WTC11 (cell line): ENCODE data around the gene PRDM15. TPM values are rescaled to one million over a fixed set of nuclear protein-coding genes. Genes with fewer than 3 reads are reported as not detected.

ENCODE experiments used
- ATAC-seq: fragments of 200-7000 bp; cut with Tn5 transposase; 2 replicates; pipeline ENCODE4 v1.10.0; 2021; ENCODE audit warnings: mild to moderate bottlenecking, moderate library complexity
- CTCF ChIA-PET: fragments of 300-600 bp; sonication (Branson Sonifier 250); formaldehyde crosslinking; loops from one replicate; lab custom pipeline; 2021; ENCODE audit warnings: antibody characterized with exemption; lab: Charles Lee
- POLR2A ChIA-PET: fragments of 350-600 bp; sonication (Branson Sonifier 250); formaldehyde crosslinking; loops from one replicate; lab custom pipeline; 2021; ENCODE audit warnings: antibody characterized with exemption; lab: Charles Lee
- DNase-seq: peaks from one replicate; pipeline ENCODE4 v3.0.0; 2021; ENCODE audit warnings: low spot score
- H3K27ac Mint-ChIP-seq: 2 replicates; pipeline ENCODE4 v1.8.0; 2021; ENCODE audit warnings: mixed read lengths
- H3K27me3 Mint-ChIP-seq: 2 replicates; pipeline ENCODE4 v1.8.0; 2021; ENCODE audit warnings: low read depth, mild to moderate bottlenecking, moderate library complexity, mixed read lengths
- H3K36me3 Mint-ChIP-seq: 2 replicates; pipeline ENCODE4 v1.8.0; 2021; ENCODE audit warnings: mixed read lengths
- H3K4me1 Mint-ChIP-seq: 2 replicates; pipeline ENCODE4 v1.8.0; 2022; ENCODE audit warnings: mixed read lengths
- H3K4me3 Mint-ChIP-seq: 2 replicates; pipeline ENCODE4 v1.8.0; 2021; ENCODE audit warnings: mild to moderate bottlenecking, moderate library complexity, mixed read lengths
- H3K9me3 Mint-ChIP-seq: 2 replicates; pipeline ENCODE4 v1.8.0; 2021; ENCODE audit warnings: mixed read lengths
- ARID4B ChIP-seq: sonication (generic); formaldehyde crosslinking; IDR thresholded peaks from 2 replicates; pipeline ENCODE4 v1.8.0; 2023; ENCODE audit warnings: missing genetic modification reagents, mild to moderate bottlenecking, borderline replicate concordance
- E2F4 ChIP-seq: sonication (generic); formaldehyde crosslinking; IDR thresholded peaks from 2 replicates; pipeline ENCODE4 v1.8.1; 2022; ENCODE audit warnings: low read depth, mild to moderate bottlenecking, moderate library complexity, missing genetic modification reagents, borderline replicate concordance
- ETV6 ChIP-seq: sonication (generic); formaldehyde crosslinking; IDR thresholded peaks from 2 replicates; pipeline ENCODE4 v1.8.1; 2022; ENCODE audit warnings: mild to moderate bottlenecking, missing genetic modification reagents
- FOXJ3 ChIP-seq: sonication (generic); formaldehyde crosslinking; IDR thresholded peaks from 2 replicates; pipeline ENCODE4 v1.9.0; 2021; ENCODE audit warnings: missing genetic modification reagents, mild to moderate bottlenecking, borderline replicate concordance
- FOXK1 ChIP-seq: sonication (generic); formaldehyde crosslinking; IDR thresholded peaks from 2 replicates; pipeline ENCODE4 v1.8.0; 2022; ENCODE audit warnings: mild to moderate bottlenecking, moderate library complexity, missing genetic modification reagents
- GABPB1 ChIP-seq: sonication (generic); formaldehyde crosslinking; IDR thresholded peaks from 2 replicates; pipeline ENCODE4 v1.8.1; 2023; ENCODE audit warnings: mild to moderate bottlenecking, missing genetic modification reagents
- HMGA2 ChIP-seq: fragments of 250-450 bp; sonication (Bioruptor Pico); IDR thresholded peaks from 2 replicates; pipeline ENCODE4 v1.4.0; 2021; ENCODE audit warnings: mild to moderate bottlenecking, moderate library complexity
- KAT7 ChIP-seq: sonication (generic); formaldehyde crosslinking; IDR thresholded peaks from 2 replicates; pipeline ENCODE4 v1.8.1; 2023; ENCODE audit warnings: missing genetic modification reagents, mild to moderate bottlenecking, borderline replicate concordance
- NFATC4 ChIP-seq: fragments of 250-450 bp; sonication (Bioruptor Pico); IDR thresholded peaks from 2 replicates; pipeline ENCODE4 v1.9.0; 2021; ENCODE audit warnings: mild to moderate bottlenecking
- NR2C2 ChIP-seq: sonication (generic); formaldehyde crosslinking; IDR thresholded peaks from 2 replicates; pipeline ENCODE4 v1.8.0; 2022; ENCODE audit warnings: mild to moderate bottlenecking, missing genetic modification reagents
- OVOL2 ChIP-seq: fragments of 250-450 bp; sonication (Bioruptor Pico); IDR thresholded peaks from 2 replicates; pipeline ENCODE4 v1.9.0; 2021; ENCODE audit warnings: mild to moderate bottlenecking, borderline replicate concordance
- TCF7 ChIP-seq: sonication (generic); formaldehyde crosslinking; IDR thresholded peaks from 2 replicates; pipeline ENCODE4 v1.8.0; 2022; ENCODE audit warnings: mild to moderate bottlenecking, low read depth, missing genetic modification reagents, moderate library complexity
- ZNF121 ChIP-seq: sonication (generic); formaldehyde crosslinking; IDR thresholded peaks from 2 replicates; pipeline ENCODE4 v1.8.0; 2023; ENCODE audit warnings: missing genetic modification reagents
- ZNF263 ChIP-seq: sonication (generic); formaldehyde crosslinking; IDR thresholded peaks from 2 replicates; pipeline ENCODE4 v1.8.1; 2022; ENCODE audit warnings: low read depth, mild to moderate bottlenecking, moderate library complexity, missing genetic modification reagents
- total RNA-seq: library from RNA; stranded (reverse); gene quantifications from 3 replicates; pipeline ENCODE4 v1.2.3, GENCODE V29; 2021
- TF ChIP-seq, protein P1 (sequence below): sonication (generic); formaldehyde crosslinking; IDR thresholded peaks from 2 replicates; pipeline ENCODE4 v1.8.0; 2023; ENCODE audit warnings: mild to moderate bottlenecking, missing genetic modification reagents
- TF ChIP-seq, protein P2 (sequence below): sonication (generic); formaldehyde crosslinking; IDR thresholded peaks from 2 replicates; pipeline ENCODE4 v1.8.1; 2023; ENCODE audit warnings: mild to moderate bottlenecking, missing genetic modification reagents, moderate library complexity
- TF ChIP-seq, protein P3 (sequence below): fragments of 250-450 bp; sonication (Bioruptor Pico); IDR thresholded peaks from 2 replicates; pipeline ENCODE4 v1.9.0; 2021; ENCODE audit warnings: moderate library complexity, mild to moderate bottlenecking, inconsistent platforms, borderline replicate concordance
- TF ChIP-seq, protein P4 (sequence below): sonication (generic); formaldehyde crosslinking; conservative IDR thresholded peaks from 2 replicates; pipeline ENCODE4 v1.8.1; 2022; ENCODE audit warnings: mild to moderate bottlenecking, missing genetic modification reagents
- TF ChIP-seq, protein P5 (sequence below): sonication (generic); formaldehyde crosslinking; IDR thresholded peaks from 2 replicates; pipeline ENCODE4 v1.8.1; 2022; ENCODE audit warnings: mild to moderate bottlenecking, moderate library complexity, missing genetic modification reagents
- TF ChIP-seq, protein P6 (sequence below): fragments of 200-600 bp; IDR thresholded peaks from 2 replicates; pipeline ENCODE4 v1.8.0; 2022; ENCODE audit warnings: antibody characterized with exemption

The PRDM15 gene
- total RNA-seq, 1 experiment from 2014 or later = 12.9 TPM

DNA sequence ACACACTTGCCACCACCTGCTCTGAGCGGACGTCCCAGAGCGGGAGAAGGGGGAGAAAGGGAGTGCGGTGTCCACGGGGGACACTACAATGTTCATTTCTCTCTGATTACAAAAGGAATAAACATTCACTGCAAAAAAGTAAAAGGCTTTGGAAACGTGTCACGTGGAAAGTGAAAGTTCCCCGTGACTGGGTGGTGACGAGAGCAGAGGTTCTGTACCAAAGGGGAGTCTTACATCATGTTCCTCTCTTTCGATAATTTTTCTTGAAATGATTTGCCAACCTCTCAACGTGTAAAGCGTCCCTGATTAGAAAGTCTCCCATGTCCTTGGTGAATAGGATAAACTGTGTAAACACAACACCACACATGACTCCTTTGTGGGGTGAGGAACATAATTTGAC, 22.0 kb upstream of the PRDM15 start:
- ATAC-seq (no peak), DNase-seq (no peak)
- Mint-ChIP-seq H3K27me3 (no peaks in the 10 kb centered on the region), H3K9me3 (no peaks in the 10 kb centered on the region), H3K4me1 (peaks cover 35% of the 10 kb centered on the region), H3K4me3 (no peak overlapping the region), H3K36me3 (peaks cover 7% of the 10 kb centered on the region), H3K27ac (0 out of 2 replicates have a peak overlapping the region, but pooled peaks have one; percentile 3)
- POLR2A ChIA-PET = no interaction called here
- CTCF ChIA-PET = no interaction called here
- no peak for TF ChIP-seq E2F4 (CRISPR knock-in tag)
- TF ChIP-seq, protein P1, sequence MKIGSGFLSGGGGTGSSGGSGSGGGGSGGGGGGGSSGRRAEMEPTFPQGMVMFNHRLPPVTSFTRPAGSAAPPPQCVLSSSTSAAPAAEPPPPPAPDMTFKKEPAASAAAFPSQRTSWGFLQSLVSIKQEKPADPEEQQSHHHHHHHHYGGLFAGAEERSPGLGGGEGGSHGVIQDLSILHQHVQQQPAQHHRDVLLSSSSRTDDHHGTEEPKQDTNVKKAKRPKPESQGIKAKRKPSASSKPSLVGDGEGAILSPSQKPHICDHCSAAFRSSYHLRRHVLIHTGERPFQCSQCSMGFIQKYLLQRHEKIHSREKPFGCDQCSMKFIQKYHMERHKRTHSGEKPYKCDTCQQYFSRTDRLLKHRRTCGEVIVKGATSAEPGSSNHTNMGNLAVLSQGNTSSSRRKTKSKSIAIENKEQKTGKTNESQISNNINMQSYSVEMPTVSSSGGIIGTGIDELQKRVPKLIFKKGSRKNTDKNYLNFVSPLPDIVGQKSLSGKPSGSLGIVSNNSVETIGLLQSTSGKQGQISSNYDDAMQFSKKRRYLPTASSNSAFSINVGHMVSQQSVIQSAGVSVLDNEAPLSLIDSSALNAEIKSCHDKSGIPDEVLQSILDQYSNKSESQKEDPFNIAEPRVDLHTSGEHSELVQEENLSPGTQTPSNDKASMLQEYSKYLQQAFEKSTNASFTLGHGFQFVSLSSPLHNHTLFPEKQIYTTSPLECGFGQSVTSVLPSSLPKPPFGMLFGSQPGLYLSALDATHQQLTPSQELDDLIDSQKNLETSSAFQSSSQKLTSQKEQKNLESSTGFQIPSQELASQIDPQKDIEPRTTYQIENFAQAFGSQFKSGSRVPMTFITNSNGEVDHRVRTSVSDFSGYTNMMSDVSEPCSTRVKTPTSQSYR (CRISPR knock-in tag) = no peak
- TF ChIP-seq, protein P2, sequence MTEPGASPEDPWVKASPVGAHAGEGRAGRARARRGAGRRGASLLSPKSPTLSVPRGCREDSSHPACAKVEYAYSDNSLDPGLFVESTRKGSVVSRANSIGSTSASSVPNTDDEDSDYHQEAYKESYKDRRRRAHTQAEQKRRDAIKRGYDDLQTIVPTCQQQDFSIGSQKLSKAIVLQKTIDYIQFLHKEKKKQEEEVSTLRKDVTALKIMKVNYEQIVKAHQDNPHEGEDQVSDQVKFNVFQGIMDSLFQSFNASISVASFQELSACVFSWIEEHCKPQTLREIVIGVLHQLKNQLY (CRISPR knock-in tag) = no peak
- no peak for TF ChIP-seq FOXJ3 (CRISPR knock-in tag)
- no peak for TF ChIP-seq NFATC4 (CRISPR knock-in tag)
- TF ChIP-seq, protein P3, sequence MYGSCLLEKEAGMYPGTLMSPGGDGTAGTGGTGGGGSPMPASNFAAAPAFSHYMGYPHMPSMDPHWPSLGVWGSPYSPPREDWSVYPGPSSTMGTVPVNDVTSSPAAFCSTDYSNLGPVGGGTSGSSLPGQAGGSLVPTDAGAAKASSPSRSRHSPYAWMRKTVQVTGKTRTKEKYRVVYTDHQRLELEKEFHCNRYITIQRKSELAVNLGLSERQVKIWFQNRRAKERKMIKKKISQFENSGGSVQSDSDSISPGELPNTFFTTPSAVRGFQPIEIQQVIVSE (CRISPR knock-in tag) = no peak
- TF ChIP-seq ETV6 (CRISPR knock-in tag) = no peak
- TF ChIP-seq KAT7 (CRISPR knock-in tag) = no peak
- TF ChIP-seq, protein P4, sequence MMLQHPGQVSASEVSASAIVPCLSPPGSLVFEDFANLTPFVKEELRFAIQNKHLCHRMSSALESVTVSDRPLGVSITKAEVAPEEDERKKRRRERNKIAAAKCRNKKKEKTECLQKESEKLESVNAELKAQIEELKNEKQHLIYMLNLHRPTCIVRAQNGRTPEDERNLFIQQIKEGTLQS = no peak
- no peak for TF ChIP-seq NR2C2 (CRISPR knock-in tag)
- no peak for TF ChIP-seq GABPB1
- no peak for TF ChIP-seq ZNF121 (CRISPR knock-in tag)
- TF ChIP-seq HMGA2 (CRISPR knock-in tag) = no peak
- TF ChIP-seq, protein P5, sequence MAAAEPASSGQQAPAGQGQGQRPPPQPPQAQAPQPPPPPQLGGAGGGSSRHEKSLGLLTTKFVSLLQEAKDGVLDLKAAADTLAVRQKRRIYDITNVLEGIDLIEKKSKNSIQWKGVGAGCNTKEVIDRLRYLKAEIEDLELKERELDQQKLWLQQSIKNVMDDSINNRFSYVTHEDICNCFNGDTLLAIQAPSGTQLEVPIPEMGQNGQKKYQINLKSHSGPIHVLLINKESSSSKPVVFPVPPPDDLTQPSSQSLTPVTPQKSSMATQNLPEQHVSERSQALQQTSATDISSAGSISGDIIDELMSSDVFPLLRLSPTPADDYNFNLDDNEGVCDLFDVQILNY (CRISPR knock-in tag) = no peak
- no peak for TF ChIP-seq ARID4B
- TF ChIP-seq, protein P6, sequence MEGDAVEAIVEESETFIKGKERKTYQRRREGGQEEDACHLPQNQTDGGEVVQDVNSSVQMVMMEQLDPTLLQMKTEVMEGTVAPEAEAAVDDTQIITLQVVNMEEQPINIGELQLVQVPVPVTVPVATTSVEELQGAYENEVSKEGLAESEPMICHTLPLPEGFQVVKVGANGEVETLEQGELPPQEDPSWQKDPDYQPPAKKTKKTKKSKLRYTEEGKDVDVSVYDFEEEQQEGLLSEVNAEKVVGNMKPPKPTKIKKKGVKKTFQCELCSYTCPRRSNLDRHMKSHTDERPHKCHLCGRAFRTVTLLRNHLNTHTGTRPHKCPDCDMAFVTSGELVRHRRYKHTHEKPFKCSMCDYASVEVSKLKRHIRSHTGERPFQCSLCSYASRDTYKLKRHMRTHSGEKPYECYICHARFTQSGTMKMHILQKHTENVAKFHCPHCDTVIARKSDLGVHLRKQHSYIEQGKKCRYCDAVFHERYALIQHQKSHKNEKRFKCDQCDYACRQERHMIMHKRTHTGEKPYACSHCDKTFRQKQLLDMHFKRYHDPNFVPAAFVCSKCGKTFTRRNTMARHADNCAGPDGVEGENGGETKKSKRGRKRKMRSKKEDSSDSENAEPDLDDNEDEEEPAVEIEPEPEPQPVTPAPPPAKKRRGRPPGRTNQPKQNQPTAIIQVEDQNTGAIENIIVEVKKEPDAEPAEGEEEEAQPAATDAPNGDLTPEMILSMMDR = no peak
- no peak for TF ChIP-seq ZNF263 (CRISPR knock-in tag)
- no peak for TF ChIP-seq TCF7 (CRISPR knock-in tag)
- TF ChIP-seq OVOL2 (CRISPR knock-in tag) = no peak
- no peak for TF ChIP-seq FOXK1 (CRISPR knock-in tag)
